COLO829 (cell line): ENCODE results near the gene CADM2.
"Not testable (repeated sequence)": the region's sequence is repeated elsewhere in the genome, so short reads cannot be mapped to it uniquely, and the experiment has no call there.

Experiments used
- DNase-seq: peaks from one replicate; pipeline ENCODE4 v3.0.0; 2012; ENCODE audit warnings: low spot score

Gene CADM2

DNA sequence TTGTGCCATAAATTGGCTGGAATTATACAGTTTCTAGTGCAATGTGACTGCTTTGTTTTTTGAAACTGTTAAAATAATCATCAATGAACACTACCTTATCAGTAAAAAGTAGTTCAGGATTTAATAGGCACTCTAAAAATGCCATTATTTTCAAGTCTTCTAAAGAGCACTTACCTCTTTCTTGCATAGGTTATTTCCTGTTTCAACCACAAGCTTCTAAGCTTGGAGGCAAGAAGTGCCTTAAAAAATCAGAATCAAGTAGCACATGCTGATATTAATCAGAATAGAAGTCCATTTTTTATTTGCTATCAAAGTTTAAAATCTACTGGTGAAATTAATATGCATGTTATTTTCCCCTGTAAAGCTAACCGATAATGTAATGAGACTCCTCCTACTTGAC lies 991.6 kb downstream of the CADM2 start:
- no peak for DNase-seq

DNA sequence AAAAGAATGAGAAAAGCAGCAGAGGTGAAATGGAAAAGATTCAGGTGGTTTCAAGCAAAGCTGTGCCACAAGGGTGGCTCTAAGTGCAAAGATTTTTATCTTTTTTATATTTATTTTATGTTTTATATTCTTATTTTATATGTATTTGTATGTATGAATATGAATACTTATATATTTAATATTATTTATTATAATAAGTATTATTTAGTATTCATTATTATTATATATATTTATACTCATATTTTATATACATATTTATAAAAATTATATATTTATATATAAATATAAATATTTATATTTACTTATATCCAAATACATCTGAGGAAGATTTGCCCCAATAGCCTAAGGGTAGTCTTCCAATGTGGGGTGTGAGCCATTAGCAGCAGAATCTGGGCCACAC lies 1002.0 kb downstream of the CADM2 start:
- no peak for DNase-seq

DNA sequence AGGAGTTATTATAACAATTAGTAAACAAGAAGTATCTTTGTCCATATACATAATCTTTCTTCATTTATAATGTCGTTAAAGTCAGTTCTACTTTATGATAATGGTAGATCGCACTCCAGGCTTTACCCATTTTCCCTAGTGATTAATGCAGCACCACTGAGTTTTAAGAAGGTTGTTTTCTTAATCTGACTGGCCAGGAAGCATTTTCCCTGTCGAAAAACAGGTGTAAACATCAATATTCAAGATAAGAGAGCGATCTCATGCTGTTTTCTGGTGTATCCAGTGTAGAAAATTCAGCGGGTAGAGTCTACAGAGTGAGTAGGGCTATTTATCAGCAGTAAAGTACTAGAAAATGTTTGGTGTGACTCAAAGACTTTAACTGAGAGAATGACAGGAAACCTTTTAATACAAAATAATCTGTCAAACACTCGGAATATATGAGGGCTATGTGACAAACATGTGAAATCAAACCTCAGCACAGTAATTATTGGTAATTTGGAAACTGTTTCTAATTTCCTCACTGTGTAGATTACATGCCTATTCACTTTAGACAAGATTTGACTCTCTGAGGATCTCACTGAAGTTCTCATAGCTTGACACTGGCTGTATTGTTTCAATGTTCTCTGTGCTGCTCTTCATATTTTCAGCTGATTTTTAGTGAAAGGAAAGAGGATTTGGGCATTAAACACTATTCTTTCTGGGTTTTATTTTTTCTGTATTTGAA lies 1019.0 kb downstream of the CADM2 start:
- DNase-seq, result no peak

- no peak for DNase-seq
Measured at GRCh38 chr3:85979034-85979433, 1020.2 kb downstream of the CADM2 start.

DNA sequence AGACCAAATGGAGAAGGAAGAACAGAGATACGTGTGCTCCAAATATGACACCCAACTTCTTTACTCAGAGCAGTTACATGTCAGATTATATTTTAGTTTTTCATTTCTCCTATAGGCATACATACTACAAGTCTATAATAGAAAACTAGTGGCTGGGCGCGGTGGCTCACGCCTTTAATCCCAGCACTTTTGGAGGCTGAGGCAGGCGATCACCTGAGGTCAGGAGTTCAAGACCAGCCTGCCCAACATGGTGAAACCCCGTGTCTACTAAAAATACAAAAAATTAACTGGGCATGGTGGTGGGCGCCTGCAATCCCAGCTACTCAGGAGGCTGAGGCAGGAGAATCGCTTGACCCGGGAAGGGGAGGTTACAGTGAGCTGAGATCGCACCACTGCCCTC lies 1030.8 kb downstream of the CADM2 start:
- DNase-seq, result not testable (repeated sequence)

- no peak for DNase-seq
Measured at GRCh38 chr3:86029590-86029989, 1070.8 kb downstream of the CADM2 start.

GRCh38 chr3:86037916-86038315 lies 1079.1 kb downstream of the CADM2 start:
- no peak for DNase-seq

DNA sequence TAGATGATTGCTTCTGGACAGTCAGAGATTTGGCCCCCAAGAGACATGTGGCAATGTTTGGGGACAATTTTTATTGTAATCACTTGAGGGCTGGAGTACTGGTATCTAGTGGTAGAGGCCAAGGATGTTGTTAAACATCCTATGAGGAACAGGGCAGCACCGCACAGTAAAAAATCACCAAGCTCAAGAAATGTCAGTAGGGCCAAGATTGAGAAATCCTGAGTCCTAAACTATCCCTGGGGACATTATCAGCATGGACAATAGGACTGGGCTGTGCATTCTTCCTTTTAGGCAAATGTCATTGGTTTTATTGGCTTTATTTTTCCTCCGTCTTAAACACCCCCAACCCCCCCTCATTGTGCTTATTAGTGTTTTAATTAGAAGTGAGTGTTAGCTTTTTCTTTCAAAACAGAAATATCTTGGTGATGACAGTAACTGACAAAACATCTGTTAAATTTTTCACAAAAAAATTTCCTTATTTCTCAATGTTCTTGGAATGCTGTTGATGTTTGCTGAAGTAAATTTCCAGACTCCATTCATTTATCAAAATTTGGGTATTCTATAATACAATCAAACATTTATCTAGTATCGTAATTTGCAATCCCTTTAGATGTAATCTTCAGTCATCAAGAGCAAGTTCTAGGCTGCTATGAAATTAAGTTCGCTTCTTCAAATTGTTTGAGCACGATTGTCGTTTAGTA lies 1087.8 kb downstream of the CADM2 start:
- DNase-seq, result no peak

- no peak for DNase-seq
Measured at GRCh38 chr3:86047161-86047560, 1088.4 kb downstream of the CADM2 start.

DNA sequence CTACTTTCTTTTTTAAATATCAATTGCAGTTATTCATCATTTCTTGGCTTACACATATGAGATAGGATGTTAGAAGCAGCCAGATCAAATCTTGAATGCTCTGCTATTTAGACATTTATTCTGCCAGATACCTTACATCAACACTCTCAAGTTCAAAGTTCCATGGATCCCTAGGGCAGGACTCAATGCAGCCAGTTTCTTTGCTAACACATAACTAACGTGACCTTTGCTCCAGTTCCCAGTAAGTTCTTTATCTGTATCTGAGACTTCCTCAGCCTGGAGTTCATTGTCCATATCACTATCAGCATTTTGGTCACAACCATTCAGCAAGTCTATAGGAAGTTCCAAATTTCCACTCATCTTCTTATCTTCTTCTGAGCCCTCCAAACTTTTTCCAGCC lies 1092.3 kb downstream of the CADM2 start:
- no peak for DNase-seq

DNA sequence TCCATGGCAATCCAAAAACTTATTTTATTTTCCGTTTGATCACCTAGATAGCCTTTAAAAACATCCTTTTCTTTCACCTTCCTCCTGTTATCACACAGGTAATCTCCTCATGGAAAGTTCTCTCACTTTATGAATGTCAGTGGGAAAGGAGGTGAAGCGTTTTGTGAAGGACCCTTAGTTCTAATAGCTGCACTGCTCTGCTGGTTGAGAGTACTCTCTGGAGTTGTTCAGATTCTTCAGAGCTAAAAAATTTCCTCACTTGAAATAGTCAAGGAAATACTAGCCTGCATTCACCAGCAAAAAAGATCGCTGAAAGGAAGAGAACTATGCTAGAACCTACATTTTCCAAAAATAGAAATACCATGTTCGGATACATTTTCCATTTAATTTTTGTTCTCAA lies 1097.2 kb downstream of the CADM2 start:
- no peak for DNase-seq

DNA sequence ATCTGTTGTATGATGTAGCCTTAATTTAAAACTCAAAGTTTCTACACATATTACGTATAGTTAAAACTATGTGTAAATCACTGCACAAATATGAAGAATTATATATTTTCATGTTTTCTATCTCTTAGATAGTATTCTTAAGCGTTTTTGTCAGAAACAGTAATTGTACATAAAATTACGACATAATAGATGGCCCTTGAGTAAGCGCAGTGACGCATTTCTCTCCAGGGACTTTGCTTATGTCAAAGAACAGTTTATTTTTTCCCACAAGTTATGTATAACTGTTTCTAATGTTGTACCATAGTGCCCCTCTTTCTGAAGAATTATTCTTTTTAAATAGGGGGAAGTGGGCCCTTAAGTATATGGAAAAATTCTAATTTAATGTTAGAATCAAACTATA lies 1098.2 kb downstream of the CADM2 start:
- no peak for DNase-seq

- no peak for DNase-seq
Measured at GRCh38 chr3:86073799-86074198, 1115.0 kb downstream of the CADM2 start.

DNA sequence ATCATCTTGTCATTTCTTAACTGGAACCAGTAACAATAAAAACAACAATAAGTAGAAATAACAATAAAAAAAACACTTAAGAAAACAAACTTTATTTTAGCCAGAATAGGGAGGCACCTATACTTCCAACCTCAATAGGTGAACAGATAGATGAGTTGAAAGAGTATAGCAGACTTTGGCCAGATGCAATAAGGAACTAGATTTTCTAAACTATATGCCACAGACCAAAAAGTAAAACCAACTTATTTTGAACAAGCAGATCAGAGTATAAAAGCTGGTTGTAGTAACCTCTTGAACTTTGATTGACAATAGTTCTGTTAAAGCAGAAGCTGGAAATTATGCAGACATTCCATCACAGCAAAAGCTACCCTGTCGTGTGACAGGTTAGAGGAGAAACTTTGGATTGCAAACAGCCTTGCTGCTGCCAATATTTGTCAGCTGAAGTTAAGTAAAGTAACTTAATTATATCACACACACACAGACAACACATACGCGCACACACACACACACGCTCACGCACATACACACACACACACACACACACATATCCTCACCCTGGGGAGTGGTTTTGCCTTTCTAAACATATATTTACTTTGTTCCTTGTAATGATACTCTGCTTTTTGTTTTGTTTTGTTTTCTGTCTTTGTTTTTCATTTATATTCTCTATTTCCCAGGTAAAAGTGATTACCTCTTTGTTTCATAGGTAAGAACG lies 1128.5 kb downstream of the CADM2 start:
- no peak for DNase-seq

GRCh38 chr3:86104154-86104553 lies 1145.4 kb downstream of the CADM2 start:
- no peak for DNase-seq

- DNase-seq, result no peak
Measured at GRCh38 chr3:86109434-86109833, 1150.6 kb downstream of the CADM2 start.
